HepG2 (cell line): Measurements from ENCODE around the gene STOML1.

Source experiments
- HOXA7 ChIP-seq: sonication (generic); formaldehyde crosslinking; IDR thresholded peaks from 2 replicates; pipeline ENCODE4 v1.8.1; 2022; ENCODE audit warnings: mild to moderate bottlenecking, missing genetic modification reagents, moderate library complexity
- POLR2AphosphoS5 ChIP-seq: IDR thresholded peaks from 2 replicates; pipeline ENCODE4 v1.6.1; 2012; ENCODE audit warnings: low read depth, low read length
- ZNF264 ChIP-seq: sonication (generic); formaldehyde crosslinking; IDR thresholded peaks from 2 replicates; pipeline ENCODE4 v1.4.0; 2020; ENCODE audit warnings: missing genetic modification reagents
- TF ChIP-seq, protein P1 (sequence below): sonication (generic); formaldehyde crosslinking; IDR thresholded peaks from 2 replicates; pipeline ENCODE4 v1.5.0; 2020; ENCODE audit warnings: mild to moderate bottlenecking, missing genetic modification reagents, moderate library complexity

DNA sequence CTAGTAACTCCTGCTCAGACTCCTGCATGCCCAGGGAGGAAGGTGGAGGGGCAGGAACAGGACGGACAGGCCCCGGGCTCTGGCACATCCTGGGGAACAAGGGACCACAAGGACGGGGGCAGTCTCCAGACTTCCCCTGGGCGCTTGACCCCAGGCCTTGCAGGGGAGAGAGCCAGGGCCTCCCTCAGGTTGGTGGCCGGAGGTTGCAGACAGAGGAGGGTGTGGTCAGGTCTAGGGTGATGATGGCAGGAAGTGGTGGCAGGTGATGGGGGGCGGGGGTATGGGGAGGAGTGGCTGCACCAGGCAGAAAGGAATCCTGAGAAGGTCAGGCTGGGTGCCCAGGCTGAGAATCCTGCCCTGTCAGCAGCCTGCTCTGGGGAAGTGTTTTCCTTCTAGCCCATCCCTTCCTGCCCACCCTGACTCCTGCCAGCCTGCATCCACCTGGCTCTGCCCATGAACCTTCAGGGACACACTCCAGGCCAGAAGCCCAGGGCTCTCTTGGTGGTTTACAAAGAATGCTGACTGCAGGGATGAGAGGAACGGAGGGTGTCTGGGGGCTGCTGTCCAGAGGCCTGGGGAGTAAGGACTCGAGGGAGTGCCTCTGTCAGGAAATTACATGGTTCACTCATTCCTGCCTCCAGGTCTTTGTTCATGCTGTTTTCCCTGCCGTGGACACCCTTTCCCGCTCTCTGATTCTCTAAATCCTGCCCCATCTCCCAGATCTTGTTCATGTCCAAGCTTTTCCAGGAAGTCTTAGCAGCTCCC lies 50.0 kb downstream of the STOML1 start:
- TF ChIP-seq, protein P1, sequence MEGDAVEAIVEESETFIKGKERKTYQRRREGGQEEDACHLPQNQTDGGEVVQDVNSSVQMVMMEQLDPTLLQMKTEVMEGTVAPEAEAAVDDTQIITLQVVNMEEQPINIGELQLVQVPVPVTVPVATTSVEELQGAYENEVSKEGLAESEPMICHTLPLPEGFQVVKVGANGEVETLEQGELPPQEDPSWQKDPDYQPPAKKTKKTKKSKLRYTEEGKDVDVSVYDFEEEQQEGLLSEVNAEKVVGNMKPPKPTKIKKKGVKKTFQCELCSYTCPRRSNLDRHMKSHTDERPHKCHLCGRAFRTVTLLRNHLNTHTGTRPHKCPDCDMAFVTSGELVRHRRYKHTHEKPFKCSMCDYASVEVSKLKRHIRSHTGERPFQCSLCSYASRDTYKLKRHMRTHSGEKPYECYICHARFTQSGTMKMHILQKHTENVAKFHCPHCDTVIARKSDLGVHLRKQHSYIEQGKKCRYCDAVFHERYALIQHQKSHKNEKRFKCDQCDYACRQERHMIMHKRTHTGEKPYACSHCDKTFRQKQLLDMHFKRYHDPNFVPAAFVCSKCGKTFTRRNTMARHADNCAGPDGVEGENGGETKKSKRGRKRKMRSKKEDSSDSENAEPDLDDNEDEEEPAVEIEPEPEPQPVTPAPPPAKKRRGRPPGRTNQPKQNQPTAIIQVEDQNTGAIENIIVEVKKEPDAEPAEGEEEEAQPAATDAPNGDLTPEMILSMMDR (CRISPR knock-in tag): no peak
- TF ChIP-seq HOXA7 (no peak), POLR2AphosphoS5 (no peak), ZNF264 (CRISPR knock-in tag) (no peak)
